Peyer's patch (tissue), 4 donors: ENCODE results near the gene SKI. TPM values are rescaled to one million over a fixed set of nuclear protein-coding genes. Genes with fewer than 3 reads are reported as not detected.

ENCODE experiments used
- DNase-seq, 3 donors: peaks; one replicate each; pipeline ENCODE4 v3.0.0-alpha.2; 2017 to 2019
- H3K27ac ChIP-seq, 4 donors: fragments of 200-600 bp; sonication (generic); one replicate each; pipeline ENCODE4 v1.5.1; 2016 to 2019
- H3K27me3 ChIP-seq, 2 donors: fragments of 200-600 bp; sonication (generic); one replicate each; pipeline ENCODE4 v1.5.1; 2019
- H3K36me3 ChIP-seq, 3 donors: fragments of 200-600 bp; sonication (generic); one replicate each; pipeline ENCODE4 v1.5.1; 2016 to 2019
- H3K4me1 ChIP-seq, 4 donors: fragments of 200-600 bp; sonication (generic); one replicate each; pipeline ENCODE4 v1.5.1; 2016 to 2019
- H3K4me3 ChIP-seq, 4 donors: fragments of 200-600 bp; sonication (generic); 1 replicate in 3 of 4; 2 replicates in 1 of 4; pipeline ENCODE4 v1.5.1; 2016 to 2019; ENCODE audit warnings: mild to moderate bottlenecking in 1 of 4
- H3K9me3 ChIP-seq, 4 donors: fragments of 200-600 bp; sonication (generic); one replicate each; pipeline ENCODE4 v1.5.1; 2016 to 2019; ENCODE audit warnings: mild to moderate bottlenecking in 1 of 4
- POLR2A ChIP-seq, 2 donors: fragments of 450-650 bp; IDR thresholded peaks; one replicate each; pipeline ENCODE4 v1.5.1; 2017; ENCODE audit warnings: antibody characterized with exemption in 2 of 2, mild to moderate bottlenecking in 2 of 2, moderate library complexity in 2 of 2
- total RNA-seq, 4 donors: library from RNA; depleted of rRNA; stranded (reverse); fragments of >200 nt; gene quantifications; one replicate each; pipeline ENCODE4 v1.1.0, GENCODE V29; 2016
- TF ChIP-seq, protein P1 (sequence below), 6 experiments: fragments of 450-650 bp in 4 of 6; fragments of 200-600 bp in 2 of 6; sonication (generic) in 1 of 6; IDR thresholded peaks; one replicate each; pipeline ENCODE4 v1.5.1; 2017 to 2019; ENCODE audit warnings: antibody characterized with exemption in 6 of 6, mild to moderate bottlenecking in 3 of 6, moderate library complexity in 1 of 6

Gene SKI
- total RNA-seq, 4 donors from 2014 or later: 20.1 to 41.5 (median 37.1) TPM

DNA sequence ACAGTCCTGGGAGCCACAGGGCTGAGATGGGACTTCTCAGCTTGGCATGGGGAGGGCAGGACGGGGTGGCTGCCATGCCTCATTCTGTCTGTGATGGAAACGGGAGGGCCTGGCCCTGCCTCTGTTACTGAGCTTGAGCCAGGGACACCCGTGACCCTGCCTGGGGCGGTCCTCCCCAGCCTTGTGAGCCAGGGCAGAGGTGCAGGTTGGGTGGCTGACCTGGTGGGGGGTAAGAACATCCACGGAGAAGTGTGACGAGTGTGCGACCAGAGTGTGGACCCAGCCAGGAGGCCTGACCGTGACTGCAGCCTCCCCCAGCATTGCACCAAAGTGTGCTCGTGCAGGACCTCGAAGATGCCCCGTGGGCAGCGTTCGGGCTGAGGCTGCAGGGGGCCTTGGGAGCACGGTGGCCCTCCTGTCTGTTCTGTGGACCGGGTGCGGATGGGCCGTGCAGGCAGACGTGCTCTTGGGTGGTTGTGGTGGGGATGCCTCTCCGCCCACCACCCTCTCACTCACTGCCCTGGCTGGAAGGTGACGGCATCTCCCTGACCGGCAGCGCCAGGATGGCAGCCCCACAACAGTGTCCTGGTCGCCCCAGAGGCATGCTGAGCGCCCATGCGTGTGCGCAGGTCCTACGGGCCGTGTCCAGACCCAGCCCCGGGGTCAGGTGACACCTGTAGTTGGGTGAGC, 45.4 kb downstream of the SKI start:
- no peaks in the 10 kb centered on the region for H3K9me3 ChIP-seq
- H3K27me3 ChIP-seq: no peaks in the 10 kb centered on the region
- peaks cover 19 to 90% (median 22%) of the 10 kb centered on the region in 4 donors for H3K4me1 ChIP-seq
- H3K27ac ChIP-seq: peak overlapping the region in 3 of 4 donors; percentile 33 to 72 (median 44)
- H3K4me3 ChIP-seq: no peak overlapping the region
- TF ChIP-seq, protein P1, sequence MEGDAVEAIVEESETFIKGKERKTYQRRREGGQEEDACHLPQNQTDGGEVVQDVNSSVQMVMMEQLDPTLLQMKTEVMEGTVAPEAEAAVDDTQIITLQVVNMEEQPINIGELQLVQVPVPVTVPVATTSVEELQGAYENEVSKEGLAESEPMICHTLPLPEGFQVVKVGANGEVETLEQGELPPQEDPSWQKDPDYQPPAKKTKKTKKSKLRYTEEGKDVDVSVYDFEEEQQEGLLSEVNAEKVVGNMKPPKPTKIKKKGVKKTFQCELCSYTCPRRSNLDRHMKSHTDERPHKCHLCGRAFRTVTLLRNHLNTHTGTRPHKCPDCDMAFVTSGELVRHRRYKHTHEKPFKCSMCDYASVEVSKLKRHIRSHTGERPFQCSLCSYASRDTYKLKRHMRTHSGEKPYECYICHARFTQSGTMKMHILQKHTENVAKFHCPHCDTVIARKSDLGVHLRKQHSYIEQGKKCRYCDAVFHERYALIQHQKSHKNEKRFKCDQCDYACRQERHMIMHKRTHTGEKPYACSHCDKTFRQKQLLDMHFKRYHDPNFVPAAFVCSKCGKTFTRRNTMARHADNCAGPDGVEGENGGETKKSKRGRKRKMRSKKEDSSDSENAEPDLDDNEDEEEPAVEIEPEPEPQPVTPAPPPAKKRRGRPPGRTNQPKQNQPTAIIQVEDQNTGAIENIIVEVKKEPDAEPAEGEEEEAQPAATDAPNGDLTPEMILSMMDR (IDR thresholded peaks at IDR 0.05): no peak
- TF ChIP-seq POLR2A (IDR thresholded peaks at IDR 0.05): no peak
- H3K36me3 ChIP-seq: no peaks in the 10 kb centered on the region
- no peak for DNase-seq

DNA sequence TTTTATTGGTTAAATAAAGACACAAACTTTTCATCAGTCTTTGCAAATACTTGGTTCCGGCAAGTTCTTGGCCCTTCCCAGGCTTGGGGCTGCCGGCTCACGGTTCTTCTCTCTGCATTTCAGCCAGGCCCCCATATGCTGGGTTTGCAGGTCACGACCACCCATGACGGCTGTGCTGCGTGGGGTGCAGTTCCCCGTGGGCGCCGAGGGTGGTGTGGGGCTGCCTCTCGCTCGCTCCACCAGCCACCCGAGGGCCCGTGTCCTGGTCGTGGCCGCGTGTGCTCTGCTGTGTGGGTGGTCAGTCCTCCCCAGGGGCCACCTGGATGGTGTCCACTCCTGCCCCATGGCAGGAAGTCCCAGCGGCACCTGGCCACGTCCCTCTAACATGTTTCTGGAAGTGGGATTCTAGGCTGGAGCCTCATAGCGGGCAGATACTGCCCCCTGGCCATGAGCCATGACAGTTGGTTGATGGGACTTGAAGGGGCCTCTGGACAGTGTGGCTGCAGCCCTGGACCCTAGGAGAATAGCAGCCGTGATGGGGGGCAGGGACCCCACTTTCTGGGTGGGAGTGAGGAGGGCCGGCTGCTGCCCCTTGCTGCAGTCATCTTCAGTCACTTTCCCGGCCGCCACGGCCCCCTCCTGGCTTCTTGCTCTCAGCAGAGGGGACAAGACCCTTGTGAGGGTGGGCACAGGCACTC, 46.3 kb downstream of the SKI start:
- Histone ChIP-seq H3K9me3 (no peaks in the 10 kb centered on the region), H3K36me3 (no peaks in the 10 kb centered on the region), H3K4me1 (peaks cover 19 to 92% (median 21%) of the 10 kb centered on the region in 4 donors), H3K27ac (peak overlapping the region in 2 of 4 donors; percentile 33 to 72), H3K27me3 (no peaks in the 10 kb centered on the region), H3K4me3 (no peak overlapping the region)
- no peak for DNase-seq
- no peak for TF ChIP-seq POLR2A (IDR thresholded peaks at IDR 0.05)
- TF ChIP-seq, protein P1 (IDR thresholded peaks at IDR 0.05): no peak

DNA sequence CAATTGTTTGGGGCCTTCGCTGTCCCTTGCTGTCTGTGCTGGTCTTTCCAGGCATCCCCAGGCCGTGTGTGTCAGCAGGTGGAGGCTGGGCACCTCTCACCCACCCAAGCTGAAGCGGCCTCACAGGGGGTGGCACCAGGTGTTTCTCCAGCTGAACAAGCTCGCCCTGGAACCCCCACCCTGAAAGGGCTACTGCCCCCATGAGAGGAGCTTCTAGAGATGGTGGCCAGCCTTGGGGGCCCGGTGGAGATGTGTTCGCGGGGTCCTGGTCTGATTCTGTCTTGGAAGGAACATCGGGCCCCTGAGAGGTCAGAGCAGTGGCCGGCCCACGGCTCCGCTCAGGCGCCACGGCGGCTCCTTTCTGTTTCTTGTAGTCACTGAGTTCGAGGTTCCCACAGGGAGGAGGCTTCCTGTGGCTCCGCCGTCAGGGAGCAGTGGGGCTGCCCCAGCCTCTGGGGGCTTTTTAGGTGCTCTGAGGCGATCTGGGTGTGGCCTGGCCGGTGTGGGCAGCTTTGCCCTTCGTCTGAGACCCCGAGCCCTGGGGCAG, 46.9 kb downstream of the SKI start:
- H3K4me1 ChIP-seq: peaks cover 19 to 95% (median 19%) of the 10 kb centered on the region in 4 donors
- peak overlapping the region in 3 of 4 donors; percentile 33 to 72 (median 61) for H3K27ac ChIP-seq
- H3K36me3 ChIP-seq: no peaks in the 10 kb centered on the region
- H3K4me3 ChIP-seq: no peak overlapping the region
- no peaks in the 10 kb centered on the region for H3K9me3 ChIP-seq
- TF ChIP-seq, protein P1 (IDR thresholded peaks at IDR 0.05): no peak
- no peak for TF ChIP-seq POLR2A (IDR thresholded peaks at IDR 0.05)
- no peaks in the 10 kb centered on the region for H3K27me3 ChIP-seq
- no peak for DNase-seq

DNA sequence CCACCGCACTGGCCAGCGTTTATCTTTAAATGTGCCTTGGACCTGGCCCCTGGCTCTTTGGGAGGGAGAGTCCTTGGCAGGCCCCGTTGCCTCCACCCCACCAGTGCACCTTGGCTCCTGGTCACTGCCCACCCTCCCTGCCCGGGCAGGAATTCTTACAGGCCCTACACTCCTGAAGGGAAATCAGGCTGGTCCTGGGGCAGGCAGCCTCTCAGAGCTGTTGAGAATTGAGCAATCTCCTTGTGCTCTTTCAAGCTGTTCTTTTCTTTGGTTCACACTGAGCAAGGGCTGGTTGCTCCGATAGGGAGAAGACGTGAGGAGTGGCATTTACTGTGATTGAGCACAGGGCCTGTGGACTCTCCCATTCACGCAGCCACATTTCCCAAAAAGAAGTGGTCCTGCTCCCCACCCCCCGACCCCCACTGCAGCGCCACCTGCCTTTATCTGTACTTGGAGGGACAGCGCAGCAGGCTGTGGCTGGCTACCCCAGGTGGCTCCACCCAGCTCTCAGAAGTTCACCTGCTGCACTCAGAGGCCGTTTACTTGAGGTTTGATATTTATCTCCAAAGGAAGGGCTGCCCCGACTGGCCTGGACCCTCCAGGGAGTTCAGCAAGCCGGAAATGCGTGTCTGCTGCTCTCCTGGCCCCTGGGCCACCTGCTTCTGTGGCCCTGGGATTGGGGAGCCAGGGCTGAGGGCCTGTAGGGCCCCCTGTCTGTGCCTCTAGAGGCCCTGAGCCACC, 47.8 kb downstream of the SKI start:
- no peak for TF ChIP-seq POLR2A (IDR thresholded peaks at IDR 0.05)
- TF ChIP-seq, protein P1 (IDR thresholded peaks at IDR 0.05): peak in 1 of 6 experiments; percentile 16
- DNase-seq: no peak
- peak overlapping the region; percentile 23 to 72 (median 47) for H3K27ac ChIP-seq
- H3K9me3 ChIP-seq: no peaks in the 10 kb centered on the region
- no peak overlapping the region for H3K4me3 ChIP-seq
- no peaks in the 10 kb centered on the region for H3K27me3 ChIP-seq
- no peaks in the 10 kb centered on the region for H3K36me3 ChIP-seq
- H3K4me1 ChIP-seq: peaks cover 18 to 87% (median 19%) of the 10 kb centered on the region in 4 donors

DNA sequence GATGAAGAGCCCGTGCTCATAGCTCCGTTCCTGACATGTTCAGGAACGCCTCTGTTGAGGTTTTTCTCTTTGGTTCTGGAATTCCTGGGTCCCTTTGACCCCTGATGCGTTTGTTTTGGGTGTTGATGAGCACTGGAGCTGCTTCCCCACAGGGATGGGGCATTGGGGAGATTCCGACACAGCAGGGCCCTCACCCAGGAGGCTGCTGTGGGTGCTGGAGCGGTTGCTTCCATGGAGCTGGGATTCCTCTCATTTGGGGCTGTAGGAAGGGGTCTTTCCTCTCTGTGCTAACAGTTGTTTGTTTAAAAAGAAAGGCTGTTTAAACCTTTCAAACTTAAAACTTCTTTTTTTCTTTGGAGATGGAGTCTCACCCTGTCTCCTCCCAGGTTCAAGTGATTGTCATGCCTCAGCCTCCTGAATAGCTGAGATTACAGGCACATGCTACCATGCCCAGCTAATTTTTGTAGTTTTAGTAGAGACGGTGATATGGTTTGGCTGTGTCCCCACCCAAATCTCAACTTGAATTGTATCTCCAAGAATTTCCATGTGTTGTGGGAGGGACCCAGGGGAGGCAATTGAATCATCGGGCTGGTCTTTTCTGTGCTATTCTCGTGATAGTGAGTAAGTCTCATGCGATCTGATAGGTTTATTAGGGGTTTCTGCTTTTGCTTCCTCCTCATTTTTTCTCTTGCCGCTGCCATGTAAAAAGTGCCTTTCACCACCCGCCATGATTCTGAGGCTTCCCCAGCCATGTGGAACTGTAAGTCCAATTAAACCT, 48.9 kb downstream of the SKI start:
- peaks cover 15 to 77% (median 17%) of the 10 kb centered on the region in 4 donors for H3K4me1 ChIP-seq
- no peaks in the 10 kb centered on the region for H3K27me3 ChIP-seq
- TF ChIP-seq, protein P1 (IDR thresholded peaks at IDR 0.05): no peak
- no peak for TF ChIP-seq POLR2A (IDR thresholded peaks at IDR 0.05)
- H3K27ac ChIP-seq: peak overlapping the region in 3 of 4 donors; percentile 16 to 61 (median 33)
- no peaks in the 10 kb centered on the region for H3K9me3 ChIP-seq
- H3K4me3 ChIP-seq: no peak overlapping the region
- H3K36me3 ChIP-seq: no peaks in the 10 kb centered on the region
- DNase-seq: no peak
